AG09309 (cell line): Measurements from ENCODE around the gene ZCCHC17.

Source experiments
- DNase-seq: peaks from one replicate; pipeline ENCODE4 v3.0.0-alpha.2; 2010; ENCODE audit warnings: low read depth
- H3K4me3 ChIP-seq: 2 replicates; pipeline ENCODE4 v1.5.1; 2011; ENCODE audit warnings: mild to moderate bottlenecking, low read depth, low read length, moderate library complexity; ENCODE audit not compliant: control insufficient read depth
- CTCF ChIP-seq: IDR thresholded peaks from 2 replicates; pipeline ENCODE4 v1.5.1; 2011; ENCODE audit warnings: mild to moderate bottlenecking, low read depth, low read length, inconsistent platforms; ENCODE audit not compliant: insufficient read depth, control insufficient read depth; ENCODE audit errors: missing control alignments

Gene ZCCHC17

GRCh38 chr1:31346785-31347184 lies 50.0 kb downstream of the ZCCHC17 start:
- no peak for DNase-seq
- no peak overlapping the region for H3K4me3 ChIP-seq
- TF ChIP-seq CTCF = no peak

- no peak overlapping the region for H3K4me3 ChIP-seq
- DNase-seq = no peak
- no peak for TF ChIP-seq CTCF
These were observed 51.6 kb downstream of the ZCCHC17 start for GRCh38 chr1:31348449-31348848.

GRCh38 chr1:31354283-31354682 lies 57.5 kb downstream of the ZCCHC17 start:
- TF ChIP-seq CTCF = no peak
- H3K4me3 ChIP-seq = no peak overlapping the region
- DNase-seq = no peak

- H3K4me3 ChIP-seq = no peak overlapping the region
- no peak for TF ChIP-seq CTCF
- DNase-seq = no peak
These were observed 59.6 kb downstream of the ZCCHC17 start for GRCh38 chr1:31356427-31356826.

- no peak for TF ChIP-seq CTCF
- no peak overlapping the region for H3K4me3 ChIP-seq
- DNase-seq = no peak
These were observed 64.8 kb downstream of the ZCCHC17 start for GRCh38 chr1:31361607-31362006.

GRCh38 chr1:31362032-31362431 lies 65.2 kb downstream of the ZCCHC17 start:
- no peak for TF ChIP-seq CTCF
- no peak for DNase-seq
- no peak overlapping the region for H3K4me3 ChIP-seq
